ENCODE data around the gene HS3ST1. TPM values are rescaled to one million over a fixed set of nuclear protein-coding genes. Genes with fewer than 3 reads are reported as not detected.
A peak's percentile ranks its signal among the peaks of the same experiment; 100 is the strongest.
"Not testable (repeated sequence)": the region's sequence is repeated elsewhere in the genome, so short reads cannot be mapped to it uniquely, and the experiment has no call there.

The HS3ST1 gene
- total and polyA plus RNA-seq, 2 donors = 3.0 to 15.8 TPM

GRCh38 chr4:11408233-11408967 lies 20.3 kb downstream of the HS3ST1 start:
- Histone ChIP-seq H3K36me3 (ENCODE audit: insufficient read depth) (peaks cover 2% of the 10 kb centered on the region), H3K4me3 (ENCODE audit: low read depth, low read length) (no peak overlapping the region), H3K4me1 (ENCODE audit: insufficient read depth) (no peaks in the 10 kb centered on the region), H3K27ac (ENCODE audit: low read depth) (no peak overlapping the region)
- WGBS = 84% methylated on average over 5 of the region's 5 CpGs
- DNase-seq (ENCODE audit: extremely low spot score) = no peak

- Histone ChIP-seq H3K27ac (ENCODE audit: low read depth) (no peak overlapping the region), H3K4me1 (ENCODE audit: insufficient read depth) (no peaks in the 10 kb centered on the region), H3K36me3 (ENCODE audit: insufficient read depth) (peaks cover 2% of the 10 kb centered on the region), H3K4me3 (ENCODE audit: low read depth, low read length) (no peak overlapping the region)
- WGBS = 85% methylated on average over 3 of the region's 3 CpGs
- DNase-seq (ENCODE audit: extremely low spot score) = no peak
Measured at GRCh38 chr4:11407551-11407950, 21.1 kb downstream of the HS3ST1 start.

GRCh38 chr4:11404431-11404830 lies 24.3 kb downstream of the HS3ST1 start:
- H3K4me1 ChIP-seq (ENCODE audit: insufficient read depth) = no peaks in the 10 kb centered on the region
- H3K36me3 ChIP-seq (ENCODE audit: insufficient read depth) = peaks cover 2% of the 10 kb centered on the region
- 83% methylated on average over 2 of the region's 2 CpGs for WGBS
- no peak overlapping the region for H3K4me3 ChIP-seq (ENCODE audit: low read depth, low read length)
- no peak overlapping the region for H3K27ac ChIP-seq (ENCODE audit: low read depth)
- no peak for DNase-seq (ENCODE audit: extremely low spot score)

- no peak overlapping the region for H3K27ac ChIP-seq (ENCODE audit: low read depth)
- peaks cover 1% of the 10 kb centered on the region for H3K4me1 ChIP-seq (ENCODE audit: insufficient read depth)
- no peak for DNase-seq (ENCODE audit: extremely low spot score)
- WGBS = 94% methylated on average over 3 of the region's 3 CpGs
- H3K36me3 ChIP-seq (ENCODE audit: insufficient read depth) = peaks cover 2% of the 10 kb centered on the region
- H3K4me3 ChIP-seq (ENCODE audit: low read depth, low read length) = no peak overlapping the region
Measured at GRCh38 chr4:11402192-11402591, 26.5 kb downstream of the HS3ST1 start.

GRCh38 chr4:11399461-11399971 lies 29.2 kb downstream of the HS3ST1 start:
- Histone ChIP-seq H3K4me3 (ENCODE audit: low read depth, low read length) (no peak overlapping the region), H3K36me3 (ENCODE audit: insufficient read depth) (no peaks in the 10 kb centered on the region), H3K4me1 (ENCODE audit: insufficient read depth) (peaks cover 1% of the 10 kb centered on the region), H3K27ac (ENCODE audit: low read depth) (no peak overlapping the region)
- DNase-seq (ENCODE audit: extremely low spot score) = no peak
- WGBS = 98% methylated on average over 42 of the region's 42 CpGs

- H3K4me1 ChIP-seq (ENCODE audit: insufficient read depth) = peaks cover 1% of the 10 kb centered on the region
- no peaks in the 10 kb centered on the region for H3K36me3 ChIP-seq (ENCODE audit: insufficient read depth)
- no peak for DNase-seq (ENCODE audit: extremely low spot score)
- no peak overlapping the region for H3K27ac ChIP-seq (ENCODE audit: low read depth)
- H3K4me3 ChIP-seq (ENCODE audit: low read depth, low read length) = no peak overlapping the region
- WGBS = 76% methylated on average over 5 of the region's 5 CpGs
Measured at GRCh38 chr4:11397819-11398610, 30.7 kb downstream of the HS3ST1 start.

- DNase-seq (ENCODE audit: extremely low spot score) = no peak
- 50% methylated on average over 1 of the region's 1 CpG for WGBS
- H3K27ac ChIP-seq (ENCODE audit: low read depth) = no peak overlapping the region
- no peaks in the 10 kb centered on the region for H3K36me3 ChIP-seq (ENCODE audit: insufficient read depth)
- H3K4me1 ChIP-seq (ENCODE audit: insufficient read depth) = peaks cover 1% of the 10 kb centered on the region
- H3K4me3 ChIP-seq (ENCODE audit: low read depth, low read length) = no peak overlapping the region
Measured at GRCh38 chr4:11397146-11397545, 31.5 kb downstream of the HS3ST1 start.

GRCh38 chr4:11393551-11393950 lies 35.1 kb downstream of the HS3ST1 start:
- H3K27ac ChIP-seq (ENCODE audit: low read depth) = no peak overlapping the region
- H3K4me1 ChIP-seq (ENCODE audit: insufficient read depth) = peaks cover 1% of the 10 kb centered on the region
- no peaks in the 10 kb centered on the region for H3K36me3 ChIP-seq (ENCODE audit: insufficient read depth)
- WGBS = 93% methylated on average over 2 of the region's 2 CpGs
- DNase-seq (ENCODE audit: extremely low spot score) = no peak
- H3K4me3 ChIP-seq (ENCODE audit: low read depth, low read length) = no peak overlapping the region

GRCh38 chr4:11384072-11384471 lies 44.6 kb downstream of the HS3ST1 start:
- H3K4me1 ChIP-seq (ENCODE audit: insufficient read depth); H3K36me3 ChIP-seq (ENCODE audit: insufficient read depth); DNase-seq (ENCODE audit: extremely low spot score); H3K4me3 ChIP-seq (ENCODE audit: low read depth, low read length); H3K27ac ChIP-seq (ENCODE audit: low read depth): not testable (repeated sequence)
- WGBS = 78% methylated on average over 13 of the region's 15 CpGs

GRCh38 chr4:11376571-11376970 lies 52.1 kb downstream of the HS3ST1 start:
- no peak overlapping the region for H3K27ac ChIP-seq (ENCODE audit: low read depth)
- no peak overlapping the region for H3K4me3 ChIP-seq (ENCODE audit: low read depth, low read length)
- 86% methylated on average over 4 of the region's 4 CpGs for WGBS
- H3K36me3 ChIP-seq (ENCODE audit: insufficient read depth) = no peaks in the 10 kb centered on the region
- DNase-seq (ENCODE audit: extremely low spot score) = no peak
- H3K4me1 ChIP-seq (ENCODE audit: insufficient read depth) = no peaks in the 10 kb centered on the region

GRCh38 chr4:11376146-11376545 lies 52.5 kb downstream of the HS3ST1 start:
- no peak overlapping the region for H3K27ac ChIP-seq (ENCODE audit: low read depth)
- H3K36me3 ChIP-seq (ENCODE audit: insufficient read depth) = no peaks in the 10 kb centered on the region
- H3K4me3 ChIP-seq (ENCODE audit: low read depth, low read length) = no peak overlapping the region
- no peak for DNase-seq (ENCODE audit: extremely low spot score)
- 73% methylated on average over 7 of the region's 7 CpGs for WGBS
- H3K4me1 ChIP-seq (ENCODE audit: insufficient read depth) = no peaks in the 10 kb centered on the region

GRCh38 chr4:11368701-11369115 lies 60.0 kb downstream of the HS3ST1 start:
- 37% methylated on average over 53 of the region's 53 CpGs for WGBS
- no peak for DNase-seq (ENCODE audit: extremely low spot score)

GRCh38 chr4:11367371-11367770 lies 61.3 kb downstream of the HS3ST1 start:
- DNase-seq (ENCODE audit: extremely low spot score) = peak; percentile 48
- H3K27ac ChIP-seq (ENCODE audit: low read depth) = no peak overlapping the region
- no peak overlapping the region for H3K4me3 ChIP-seq (ENCODE audit: low read depth, low read length)
- H3K36me3 ChIP-seq (ENCODE audit: insufficient read depth) = no peaks in the 10 kb centered on the region
- H3K4me1 ChIP-seq (ENCODE audit: insufficient read depth) = no peaks in the 10 kb centered on the region
- WGBS = 36% methylated on average over 4 of the region's 4 CpGs

More at GRCh38 chr4:11368701-11369115, 60.0 kb downstream of the HS3ST1 start:
- Histone ChIP-seq H3K4me1 (ENCODE audit: insufficient read depth) (no peaks in the 10 kb centered on the region), H3K36me3 (ENCODE audit: insufficient read depth) (no peaks in the 10 kb centered on the region), H3K4me3 (ENCODE audit: low read depth, low read length) (no peak overlapping the region), H3K27ac (ENCODE audit: low read depth) (no peak overlapping the region)

- DNase-seq (ENCODE audit: extremely low spot score) = no peak
- H3K4me1 ChIP-seq (ENCODE audit: insufficient read depth) = no peaks in the 10 kb centered on the region
- H3K27ac ChIP-seq (ENCODE audit: low read depth) = no peak overlapping the region
- no peak overlapping the region for H3K4me3 ChIP-seq (ENCODE audit: low read depth, low read length)
- H3K36me3 ChIP-seq (ENCODE audit: insufficient read depth) = no peaks in the 10 kb centered on the region
Measured at GRCh38 chr4:11366859-11367258, 61.8 kb downstream of the HS3ST1 start.

Measured in urinary bladder (tissue), 4 donors.